HG03139 (cell line): ENCODE data around the gene RPGRIP1.
"Not testable (repeated sequence)": the region's sequence is repeated elsewhere in the genome, so short reads cannot be mapped to it uniquely, and the experiment has no call there.

Experiments
- ATAC-seq: cut with Tn5 transposase; IDR thresholded peaks from one replicate; pipeline ENCODE4 v1.9.1; 2021; ENCODE audit not compliant: unreplicated experiment

RPGRIP1 gene

GRCh38 chr14:21279783-21280182 lies at the start of gene RPGRIP1:
TSS of gene RPGRIP1 (plus strand) at chr14:21280083. CDS start at chr14:21287977, 7,894 bp downstream.
- ATAC-seq, result no peak

GRCh38 chr14:21231020-21231652 lies 48.7 kb upstream of the RPGRIP1 start:
- no peak for ATAC-seq

- no peak for ATAC-seq
Measured at GRCh38 chr14:21233457-21234076, 46.3 kb upstream of the RPGRIP1 start.

- ATAC-seq, result no peak
Measured at GRCh38 chr14:21234112-21234511, 45.8 kb upstream of the RPGRIP1 start.

- ATAC-seq, result no peak
Measured at GRCh38 chr14:21236948-21237797, 42.7 kb upstream of the RPGRIP1 start.

GRCh38 chr14:21238823-21239518 lies 40.9 kb upstream of the RPGRIP1 start:
- no peak for ATAC-seq

GRCh38 chr14:21240417-21240816 lies 39.5 kb upstream of the RPGRIP1 start:
- ATAC-seq, result no peak

- no peak for ATAC-seq
Measured at GRCh38 chr14:21241218-21241819, 38.6 kb upstream of the RPGRIP1 start.

- ATAC-seq, result no peak
Measured at GRCh38 chr14:21244544-21244943, 35.3 kb upstream of the RPGRIP1 start.

- no peak for ATAC-seq
Measured at GRCh38 chr14:21245813-21246212, 34.1 kb upstream of the RPGRIP1 start.

- ATAC-seq, result no peak
Measured at GRCh38 chr14:21248338-21248737, 31.5 kb upstream of the RPGRIP1 start.

GRCh38 chr14:21248739-21249411 lies 31.0 kb upstream of the RPGRIP1 start:
- no peak for ATAC-seq

- ATAC-seq, result no peak
Measured at GRCh38 chr14:21251215-21251614, 28.7 kb upstream of the RPGRIP1 start.

- ATAC-seq, result no peak
Measured at GRCh38 chr14:21252149-21252548, 27.7 kb upstream of the RPGRIP1 start.

GRCh38 chr14:21255385-21256101 lies 24.3 kb upstream of the RPGRIP1 start:
- ATAC-seq, result no peak

- ATAC-seq, result not testable (repeated sequence)
Measured at GRCh38 chr14:21256102-21256447, 23.8 kb upstream of the RPGRIP1 start.

GRCh38 chr14:21256539-21257393 lies 23.1 kb upstream of the RPGRIP1 start:
- no peak for ATAC-seq

GRCh38 chr14:21257394-21257909 lies 22.4 kb upstream of the RPGRIP1 start:
- no peak for ATAC-seq
